Fibroblast of skin of left quadriceps (primary cell): ENCODE measurements around the gene MARCO.

Source experiments
- DNase-seq, 2 experiments: peaks; one replicate each; pipeline ENCODE4 v3.0.0-alpha.2; 2013; ENCODE audit warnings: low read depth in 2 of 2

The MARCO gene

DNA sequence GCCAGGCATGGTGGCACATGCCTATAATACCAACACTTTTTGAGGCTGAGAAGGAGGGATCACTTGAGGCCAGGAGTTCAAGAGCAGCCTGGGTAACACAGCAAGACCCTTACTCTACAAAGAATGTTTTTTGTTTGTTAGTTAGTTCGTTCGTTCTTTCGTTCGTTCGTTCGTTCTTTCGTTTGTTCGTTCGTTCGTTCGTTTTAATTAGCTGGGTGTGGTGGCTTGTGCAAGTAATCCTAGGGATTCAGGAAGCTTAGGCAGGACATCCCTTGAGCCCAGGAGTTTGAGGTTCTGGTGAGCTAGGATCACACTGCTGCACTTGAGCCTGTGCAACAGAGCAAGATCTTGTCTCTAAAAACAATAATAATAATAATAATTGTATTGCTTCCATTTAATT lies 98.7 kb downstream of the MARCO start:
- no peak for DNase-seq
